Lung (tissue), 12 donors: ENCODE data around the gene TGFB2. TPM values are rescaled to one million over a fixed set of nuclear protein-coding genes. Genes with fewer than 3 reads are reported as not detected.

ENCODE experiments used
- ATAC-seq: fragments of 200-7000 bp; cut with Tn5 transposase; one replicate; pipeline ENCODE4 v1.9.1; 2020; ENCODE audit warnings: moderate number of reproducible peaks; ENCODE audit not compliant: insufficient read depth, low FRiP score
- DNase-seq, 3 donors: peaks; one replicate each; pipeline ENCODE4 v3.0.0-alpha.2; 2013 to 2017
- H3K27ac ChIP-seq, 2 donors: one replicate each; pipeline ENCODE4 v1.5.1; 2013; ENCODE audit warnings: mild to moderate bottlenecking in 2 of 2, moderate library complexity in 2 of 2, control low read depth in 1 of 2, inconsistent platforms in 1 of 2, low read depth in 1 of 2, low read length in 1 of 2
- H3K27me3 ChIP-seq, 3 donors: one replicate each; pipeline ENCODE4 v1.5.1; 2013; ENCODE audit warnings: low read length in 2 of 3; ENCODE audit not compliant: control insufficient read depth in 3 of 3, insufficient read depth in 3 of 3
- H3K36me3 ChIP-seq, 4 donors: one replicate each; pipeline ENCODE4 v1.5.1; 2013; ENCODE audit warnings: low read length in 4 of 4, mild to moderate bottlenecking in 1 of 4, moderate library complexity in 1 of 4; ENCODE audit not compliant: control insufficient read depth in 4 of 4, insufficient read depth in 4 of 4
- H3K4me1 ChIP-seq, 5 donors: one replicate each; pipeline ENCODE4 v1.5.1; 2013; ENCODE audit warnings: low read length in 5 of 5, mild to moderate bottlenecking in 2 of 5, moderate library complexity in 1 of 5; ENCODE audit not compliant: control insufficient read depth in 5 of 5, insufficient read depth in 5 of 5
- H3K4me3 ChIP-seq: one replicate; pipeline ENCODE4 v1.5.1; 2013; ENCODE audit warnings: mild to moderate bottlenecking, control low read depth, moderate library complexity
- H3K9ac ChIP-seq, 2 donors: one replicate each; pipeline ENCODE4 v1.5.1; 2013; ENCODE audit warnings: low read length in 2 of 2, control low read depth in 1 of 2; ENCODE audit not compliant: insufficient read depth in 1 of 2
- H3K9me3 ChIP-seq, 4 donors: one replicate each; pipeline ENCODE4 v1.5.1; 2013; ENCODE audit warnings: low read length in 3 of 4, mild to moderate bottlenecking in 1 of 4, moderate library complexity in 1 of 4; ENCODE audit not compliant: control insufficient read depth in 4 of 4, insufficient read depth in 3 of 4
- CTCF ChIP-seq: IDR thresholded peaks from 2 replicates; pipeline ENCODE4 v1.5.1; 2012; ENCODE audit warnings: mild to moderate bottlenecking; ENCODE audit errors: control extremely low read depth, extremely low read depth
- WGBS, 2 donors: extraction: QIAGEN DNeasy Blood & Tissue Kit; methylation state at CpG; one replicate each; pipeline ENCODE4 v1.1.7; 2013; 5-methylcytosine and 5-hydroxymethylcytosine counted together
- polyA plus RNA-seq, 2 donors: library from polyadenylated mRNA; stranded (reverse); fragments of 200-250 nt; gene quantifications; one replicate each; pipeline ENCODE4 v1.2.1, GENCODE V29; 2013
- total RNA-seq, 2 donors: library from RNA; depleted of rRNA in 1 of 2; stranded (reverse); fragments of >200 nt in 1 of 2; gene quantifications; one replicate each; pipeline ENCODE4 v1.2.1, GENCODE V29; 2014 to 2021
- donor health status: control.
- donor health status: control.
- donor health status: Bipolar disorder and iron deficiency.
- donor health status: healthy.
- donor health status: DM: yes; HTN: yes; CAD: no.

The TGFB2 gene
- total and polyA plus RNA-seq, 4 donors: 1.9 to 53.7 (median 3.8) TPM

GRCh38 chr1:218431476-218431875 lies 86.3 kb downstream of the TGFB2 start:
- no peaks in the 10 kb centered on the region for H3K9me3 ChIP-seq
- no peak overlapping the region for H3K4me3 ChIP-seq
- H3K36me3 ChIP-seq: peaks cover 0 to 22% (median 5%) of the 10 kb centered on the region in 4 donors
- peaks cover 0 to 6% (median 0%) of the 10 kb centered on the region in 5 donors for H3K4me1 ChIP-seq
- 76 to 79% methylated on average over 1 of the region's 1 CpG for WGBS, 2 donors
- no peak for ATAC-seq
- no peak overlapping the region for H3K27ac ChIP-seq
- H3K27me3 ChIP-seq: no peaks in the 10 kb centered on the region
- no peak for DNase-seq
- TF ChIP-seq CTCF: no peak
- no peak overlapping the region for H3K9ac ChIP-seq

GRCh38 chr1:218433744-218434143 lies 88.6 kb downstream of the TGFB2 start:
- ATAC-seq: no peak
- H3K9me3 ChIP-seq: no peaks in the 10 kb centered on the region
- H3K4me1 ChIP-seq: peaks cover 0 to 6% (median 0%) of the 10 kb centered on the region in 5 donors
- peak in 2 of 3 donors; percentile 33 to 56 for DNase-seq
- no peak for TF ChIP-seq CTCF
- 94 to 98% methylated on average over 2 of the region's 2 CpGs for WGBS, 2 donors
- H3K9ac ChIP-seq: no peak overlapping the region
- no peak overlapping the region for H3K27ac ChIP-seq
- no peaks in the 10 kb centered on the region for H3K27me3 ChIP-seq
- H3K4me3 ChIP-seq: no peak overlapping the region
- peaks cover 0 to 29% (median 12%) of the 10 kb centered on the region in 4 donors for H3K36me3 ChIP-seq

- ATAC-seq: no peak
- H3K4me3 ChIP-seq: no peak overlapping the region
- H3K4me1 ChIP-seq: peaks cover 0 to 6% (median 0%) of the 10 kb centered on the region in 5 donors
- H3K27ac ChIP-seq: no peak overlapping the region
- H3K36me3 ChIP-seq: peaks cover 0 to 33% (median 13%) of the 10 kb centered on the region in 4 donors
- H3K9ac ChIP-seq: no peak overlapping the region
- no peaks in the 10 kb centered on the region for H3K9me3 ChIP-seq
- 93 to 96% methylated on average over 5 of the region's 5 CpGs for WGBS, 2 donors
- DNase-seq: no peak
- no peaks in the 10 kb centered on the region for H3K27me3 ChIP-seq
- TF ChIP-seq CTCF: no peak
These were observed 90.4 kb downstream of the TGFB2 start for GRCh38 chr1:218435528-218435927.

- 93 to 100% methylated on average over 1 of the region's 1 CpG for WGBS, 2 donors
- no peak for ATAC-seq
- Histone ChIP-seq H3K36me3 (peaks cover 0 to 36% (median 13%) of the 10 kb centered on the region in 4 donors), H3K27me3 (no peaks in the 10 kb centered on the region), H3K9ac (no peak overlapping the region), H3K27ac (no peak overlapping the region), H3K9me3 (no peaks in the 10 kb centered on the region), H3K4me1 (peaks cover 0 to 6% (median 0%) of the 10 kb centered on the region in 5 donors), H3K4me3 (no peak overlapping the region)
- DNase-seq: no peak
- no peak for TF ChIP-seq CTCF
These were observed 91.2 kb downstream of the TGFB2 start for GRCh38 chr1:218436346-218436745.
